ENCODE data around the gene FBXL13.
"Not testable (repeated sequence)": the region's sequence is repeated elsewhere in the genome, so short reads cannot be mapped to it uniquely, and the experiment has no call there.

The FBXL13 gene

DNA sequence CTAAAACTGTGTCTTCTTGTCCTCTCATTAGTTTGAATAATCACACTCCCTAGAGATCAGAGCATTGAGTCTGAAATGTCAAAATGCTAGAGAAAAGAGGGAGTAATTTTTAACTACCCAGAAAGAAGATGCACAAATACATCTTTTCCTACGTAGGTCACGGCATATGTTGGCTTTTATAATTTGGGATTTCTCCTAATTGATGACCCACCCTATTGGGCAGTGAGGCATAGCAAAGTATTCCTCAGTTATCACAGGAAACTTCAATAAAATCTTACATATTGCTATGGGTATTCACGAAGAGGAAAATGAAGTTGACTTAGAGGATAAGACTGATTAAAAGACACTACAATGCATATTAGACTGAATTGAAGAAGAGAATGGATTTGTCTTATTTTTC lies 25.8 kb upstream of the FBXL13 start:
- no peak overlapping the region for H3K4me3 ChIP-seq (ENCODE audit: low read length)
- TF ChIP-seq, protein P1, sequence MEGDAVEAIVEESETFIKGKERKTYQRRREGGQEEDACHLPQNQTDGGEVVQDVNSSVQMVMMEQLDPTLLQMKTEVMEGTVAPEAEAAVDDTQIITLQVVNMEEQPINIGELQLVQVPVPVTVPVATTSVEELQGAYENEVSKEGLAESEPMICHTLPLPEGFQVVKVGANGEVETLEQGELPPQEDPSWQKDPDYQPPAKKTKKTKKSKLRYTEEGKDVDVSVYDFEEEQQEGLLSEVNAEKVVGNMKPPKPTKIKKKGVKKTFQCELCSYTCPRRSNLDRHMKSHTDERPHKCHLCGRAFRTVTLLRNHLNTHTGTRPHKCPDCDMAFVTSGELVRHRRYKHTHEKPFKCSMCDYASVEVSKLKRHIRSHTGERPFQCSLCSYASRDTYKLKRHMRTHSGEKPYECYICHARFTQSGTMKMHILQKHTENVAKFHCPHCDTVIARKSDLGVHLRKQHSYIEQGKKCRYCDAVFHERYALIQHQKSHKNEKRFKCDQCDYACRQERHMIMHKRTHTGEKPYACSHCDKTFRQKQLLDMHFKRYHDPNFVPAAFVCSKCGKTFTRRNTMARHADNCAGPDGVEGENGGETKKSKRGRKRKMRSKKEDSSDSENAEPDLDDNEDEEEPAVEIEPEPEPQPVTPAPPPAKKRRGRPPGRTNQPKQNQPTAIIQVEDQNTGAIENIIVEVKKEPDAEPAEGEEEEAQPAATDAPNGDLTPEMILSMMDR (conservative IDR thresholded peaks at IDR 0.05; ENCODE audit: low read depth, low read length) = no peak
- DNase-seq (ENCODE audit: low read depth) = no peak

DNA sequence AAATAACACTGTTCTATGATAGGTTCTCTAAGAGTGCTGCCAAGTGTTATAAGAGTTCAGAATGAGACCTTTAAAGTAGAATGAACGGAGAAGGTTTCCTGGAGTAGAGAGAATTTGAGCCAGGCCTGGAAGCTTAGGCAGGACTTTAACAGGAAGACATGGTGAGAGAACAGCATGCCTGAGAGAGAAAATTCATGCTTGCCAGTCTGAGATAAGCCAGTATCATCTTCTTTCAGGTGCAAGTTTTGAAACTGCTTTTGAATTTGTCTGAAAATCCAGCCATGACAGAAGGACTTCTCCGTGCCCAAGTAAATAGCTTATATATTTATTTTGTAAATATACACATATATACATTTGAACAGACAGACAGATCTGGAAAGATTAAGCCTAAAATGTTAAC lies 22.4 kb upstream of the FBXL13 start:
- TF ChIP-seq, protein P1 (conservative IDR thresholded peaks at IDR 0.05; ENCODE audit: low read depth, low read length) = no peak
- DNase-seq (ENCODE audit: low read depth) = no peak
- H3K4me3 ChIP-seq (ENCODE audit: low read length) = no peak overlapping the region

DNA sequence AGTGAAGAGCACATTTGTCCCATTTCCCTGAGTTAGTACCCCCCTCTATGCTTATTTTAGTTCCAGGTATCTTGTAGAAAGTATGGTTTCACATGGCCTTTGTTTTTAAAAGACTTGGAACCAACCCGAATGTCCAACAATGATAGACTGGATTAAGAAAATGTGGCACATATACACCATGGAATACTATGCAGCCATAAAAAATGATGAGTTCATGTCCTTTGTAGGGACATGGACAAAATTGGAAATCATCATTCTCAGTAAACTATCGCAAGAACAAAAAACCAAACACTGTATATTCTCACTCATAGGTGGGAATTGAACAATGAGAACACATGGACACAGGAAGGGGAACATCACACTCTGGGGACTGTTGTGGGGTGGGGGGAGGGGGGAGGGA lies 21.0 kb upstream of the FBXL13 start:
- H3K4me3 ChIP-seq (ENCODE audit: low read length); DNase-seq (ENCODE audit: low read depth): not testable (repeated sequence)

DNA sequence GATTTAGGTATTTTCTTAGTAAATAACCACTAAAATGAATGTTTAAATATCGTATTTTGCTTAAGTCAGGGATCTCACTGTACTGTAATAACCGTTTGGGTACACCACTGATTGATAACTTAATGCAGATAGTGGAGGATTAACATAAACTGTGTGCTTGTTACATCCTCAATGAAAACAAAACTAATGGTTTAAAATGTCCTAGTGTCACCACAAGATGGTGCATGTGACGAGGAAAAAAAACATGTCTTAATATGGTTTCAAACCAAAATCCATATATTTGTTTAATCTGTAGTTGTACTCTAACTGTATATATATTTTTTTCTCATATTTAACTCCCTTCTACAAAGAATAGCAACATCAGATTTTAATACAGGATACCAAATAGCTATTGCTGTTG lies 19.5 kb upstream of the FBXL13 start:
- no peak overlapping the region for H3K4me3 ChIP-seq (ENCODE audit: low read length)
- no peak for DNase-seq (ENCODE audit: low read depth)
- TF ChIP-seq, protein P1 (conservative IDR thresholded peaks at IDR 0.05; ENCODE audit: low read depth, low read length) = no peak

DNA sequence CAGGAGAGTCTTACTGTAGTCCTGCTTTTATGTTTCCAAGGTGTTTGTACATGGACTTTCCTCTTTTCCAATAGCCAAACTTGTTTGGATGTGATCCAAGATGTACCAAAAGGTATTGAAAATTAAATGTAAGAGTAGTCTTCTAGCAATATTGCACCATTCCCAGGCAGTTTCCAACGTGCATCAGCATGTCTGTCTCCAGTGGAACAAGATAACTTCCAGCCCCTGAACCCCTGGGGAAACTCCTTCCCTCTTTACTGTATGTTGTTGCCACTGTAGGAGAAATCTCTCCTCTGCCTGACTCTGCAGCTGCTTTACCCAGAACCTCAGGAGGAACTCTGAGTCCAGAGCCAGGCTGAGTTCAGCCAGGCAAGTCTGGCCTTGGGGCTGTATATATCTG lies 18.8 kb upstream of the FBXL13 start:
- TF ChIP-seq, protein P1 (conservative IDR thresholded peaks at IDR 0.05; ENCODE audit: low read depth, low read length) = no peak
- DNase-seq (ENCODE audit: low read depth) = no peak
- H3K4me3 ChIP-seq (ENCODE audit: low read length) = no peak overlapping the region

DNA sequence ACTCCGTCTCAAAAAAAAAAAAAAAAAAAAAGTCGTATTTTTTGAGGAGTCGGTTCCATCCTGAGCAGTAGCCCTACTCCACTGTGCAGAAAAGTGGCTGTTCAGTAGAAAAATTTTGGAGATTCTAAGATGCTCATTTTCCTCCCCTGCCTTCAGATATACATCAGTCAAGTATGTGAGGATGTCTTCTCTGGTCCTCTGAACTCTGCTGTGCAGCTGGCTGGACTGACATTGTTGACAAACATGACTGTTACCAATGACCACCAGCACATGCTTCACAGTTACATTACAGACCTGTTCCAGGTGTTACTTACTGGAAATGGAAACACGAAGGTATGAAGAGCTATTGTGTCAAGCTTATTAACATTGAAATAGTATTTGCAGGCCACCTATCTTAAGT lies 17.7 kb upstream of the FBXL13 start:
- H3K4me3 ChIP-seq (ENCODE audit: low read length); DNase-seq (ENCODE audit: low read depth): not testable (repeated sequence)

DNA sequence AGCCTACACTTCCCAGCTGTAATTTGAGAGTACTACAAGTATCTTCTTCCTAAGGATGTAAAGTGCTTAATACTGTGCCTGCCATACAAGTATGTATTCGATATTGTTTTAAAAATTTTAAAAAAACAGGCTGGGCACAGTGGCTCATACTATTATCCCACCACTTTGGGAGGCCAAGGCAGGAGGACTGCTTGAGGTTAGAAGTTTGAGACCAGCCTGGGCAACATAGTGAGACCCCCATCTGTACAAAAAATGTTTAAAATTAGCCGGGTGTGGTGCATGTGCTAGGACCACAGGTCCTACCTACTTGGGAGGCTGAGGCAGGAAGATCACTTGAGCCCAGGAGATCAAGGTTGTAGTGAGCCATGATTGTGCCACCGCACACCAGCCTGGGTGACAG lies 8.6 kb upstream of the FBXL13 start:
- TF ChIP-seq, protein P1 (conservative IDR thresholded peaks at IDR 0.05; ENCODE audit: low read depth, low read length) = no peak
- no peak for DNase-seq (ENCODE audit: low read depth)
- no peak overlapping the region for H3K4me3 ChIP-seq (ENCODE audit: low read length)

DNA sequence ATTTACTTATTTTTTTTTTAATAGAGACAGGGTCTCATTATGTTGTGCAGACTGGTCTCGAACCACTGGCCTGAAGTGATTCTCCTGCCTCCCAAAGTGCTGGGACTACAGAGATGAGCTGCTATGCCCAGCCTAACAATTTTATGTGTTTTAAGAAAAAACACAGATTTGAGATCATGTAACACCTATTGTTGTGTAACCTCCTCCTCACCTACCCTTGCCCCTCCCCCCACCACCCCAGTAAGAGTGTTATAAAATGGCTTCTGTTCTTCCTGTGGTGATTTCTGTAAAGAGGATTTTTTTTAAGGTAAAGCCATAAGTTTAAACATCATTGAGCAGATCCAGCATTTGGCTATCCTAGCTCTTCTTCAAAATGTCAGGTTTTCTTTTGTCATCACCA lies 7.9 kb upstream of the FBXL13 start:
- TF ChIP-seq, protein P1 (conservative IDR thresholded peaks at IDR 0.05; ENCODE audit: low read depth, low read length) = no peak
- DNase-seq (ENCODE audit: low read depth) = no peak
- no peak overlapping the region for H3K4me3 ChIP-seq (ENCODE audit: low read length)

All from retinal pigment epithelial cell (primary cell).